Suprapubic skin (tissue), 4 donors: ENCODE results near the gene ARHGEF11. TPM values are rescaled to one million over a fixed set of nuclear protein-coding genes. Genes with fewer than 3 reads are reported as not detected.

ENCODE experiments used
- DNase-seq, 2 donors: peaks; one replicate each; pipeline ENCODE4 v3.0.0-alpha.2; 2019; ENCODE audit warnings: low spot score in 2 of 2
- H3K27ac ChIP-seq: fragments of 200-600 bp; sonication (generic); one replicate; pipeline ENCODE4 v1.5.1; 2019
- H3K27me3 ChIP-seq: fragments of 200-600 bp; sonication (generic); one replicate; pipeline ENCODE4 v1.5.1; 2019
- H3K36me3 ChIP-seq: fragments of 200-600 bp; sonication (generic); one replicate; pipeline ENCODE4 v1.5.1; 2019
- H3K4me1 ChIP-seq: fragments of 200-600 bp; sonication (generic); one replicate; pipeline ENCODE4 v1.5.1; 2019
- H3K4me3 ChIP-seq: fragments of 200-600 bp; sonication (generic); one replicate; pipeline ENCODE4 v1.5.1; 2019; ENCODE audit warnings: mild to moderate bottlenecking
- H3K9me3 ChIP-seq: fragments of 200-600 bp; sonication (generic); one replicate; pipeline ENCODE4 v1.5.1; 2019
- CTCF ChIP-seq, 2 donors: fragments of 200-600 bp in 1 of 2; fragments of 450-650 bp in 1 of 2; sonication (generic) in 1 of 2; IDR thresholded peaks; one replicate each; pipeline ENCODE4 v1.5.1; 2016 to 2019; ENCODE audit warnings: antibody characterized with exemption in 2 of 2, mild to moderate bottlenecking in 1 of 2, moderate library complexity in 1 of 2
- EP300 ChIP-seq: sonication (generic); formaldehyde crosslinking; IDR thresholded peaks from one replicate; pipeline ENCODE4 v1.6.1; 2017; ENCODE audit warnings: antibody characterized with exemption
- POLR2A ChIP-seq, 2 donors: fragments of 450-650 bp; IDR thresholded peaks; one replicate each; pipeline ENCODE4 v1.6.1; 2017; ENCODE audit warnings: antibody characterized with exemption in 2 of 2, mild to moderate bottlenecking in 2 of 2, moderate library complexity in 2 of 2
- POLR2AphosphoS5 ChIP-seq, 3 donors: sonication (generic); formaldehyde crosslinking; IDR thresholded peaks; one replicate each; pipeline ENCODE4 v1.6.1; 2017; ENCODE audit warnings: antibody characterized with exemption in 3 of 3
- WGBS: methylation state at CpG from one replicate; pipeline ENCODE4 v1.1.5; 2018; 5-methylcytosine and 5-hydroxymethylcytosine counted together
- total RNA-seq, 4 donors: library from RNA; depleted of rRNA; stranded (reverse); fragments of >200 nt; gene quantifications; one replicate each; pipeline ENCODE4 v1.1.0, GENCODE V29; 2016

Gene ARHGEF11
- total RNA-seq, 4 donors from 2014 or later, result 30.7 to 46.1 (median 40.3) TPM

GRCh38 chr1:157086299-157086698 lies 40.8 kb upstream of the ARHGEF11 start:
- TF ChIP-seq POLR2A (IDR thresholded peaks at IDR 0.05), result no peak
- no peak for TF ChIP-seq EP300
- no peak for TF ChIP-seq POLR2AphosphoS5 (IDR thresholded peaks at IDR 0.05)
- no peak for TF ChIP-seq CTCF (IDR thresholded peaks at IDR 0.05)
- 86% methylated on average over 6 of the region's 6 CpGs for WGBS
- DNase-seq, result no peak

GRCh38 chr1:157085421-157085820 lies 39.9 kb upstream of the ARHGEF11 start:
- Histone ChIP-seq H3K4me3 (no peak overlapping the region), H3K4me1 (peaks cover 3% of the 10 kb centered on the region), H3K9me3 (no peaks in the 10 kb centered on the region), H3K27ac (no peak overlapping the region), H3K36me3 (no peaks in the 10 kb centered on the region), H3K27me3 (no peaks in the 10 kb centered on the region)
- no peak for DNase-seq
- WGBS, result 89% methylated on average over 5 of the region's 5 CpGs
- TF ChIP-seq POLR2AphosphoS5 (IDR thresholded peaks at IDR 0.05), result no peak
- TF ChIP-seq CTCF (IDR thresholded peaks at IDR 0.05), result no peak
- no peak for TF ChIP-seq POLR2A (IDR thresholded peaks at IDR 0.05)
- TF ChIP-seq EP300, result no peak

More at GRCh38 chr1:157086299-157086698, 40.8 kb upstream of the ARHGEF11 start:
- H3K4me1 ChIP-seq, result peaks cover 10% of the 10 kb centered on the region
- H3K36me3 ChIP-seq, result no peaks in the 10 kb centered on the region
- no peak overlapping the region for H3K4me3 ChIP-seq
- H3K9me3 ChIP-seq, result no peaks in the 10 kb centered on the region
- H3K27ac ChIP-seq, result no peak overlapping the region
- no peaks in the 10 kb centered on the region for H3K27me3 ChIP-seq

- no peak for DNase-seq
- Histone ChIP-seq H3K27ac (no peak overlapping the region), H3K4me1 (no peaks in the 10 kb centered on the region), H3K36me3 (no peaks in the 10 kb centered on the region), H3K27me3 (no peaks in the 10 kb centered on the region), H3K9me3 (no peaks in the 10 kb centered on the region), H3K4me3 (no peak overlapping the region)
- TF ChIP-seq EP300 (no peak), POLR2A (IDR thresholded peaks at IDR 0.05) (no peak), CTCF (IDR thresholded peaks at IDR 0.05) (no peak), POLR2AphosphoS5 (IDR thresholded peaks at IDR 0.05) (no peak)
- 77% methylated on average over 5 of the region's 5 CpGs for WGBS
Observed at GRCh38 chr1:157084720-157085119, 39.2 kb upstream of the ARHGEF11 start.

GRCh38 chr1:157081707-157082106 lies 36.2 kb upstream of the ARHGEF11 start:
- Histone ChIP-seq H3K9me3 (no peaks in the 10 kb centered on the region), H3K4me3 (no peak overlapping the region), H3K4me1 (no peaks in the 10 kb centered on the region), H3K36me3 (no peaks in the 10 kb centered on the region), H3K27me3 (no peaks in the 10 kb centered on the region), H3K27ac (no peak overlapping the region)
- TF ChIP-seq POLR2A (IDR thresholded peaks at IDR 0.05), result no peak
- no peak for TF ChIP-seq CTCF (IDR thresholded peaks at IDR 0.05)
- no peak for TF ChIP-seq POLR2AphosphoS5 (IDR thresholded peaks at IDR 0.05)
- no peak for TF ChIP-seq EP300
- WGBS, result 77% methylated on average over 5 of the region's 5 CpGs
- no peak for DNase-seq

GRCh38 chr1:157080714-157081113 lies 35.2 kb upstream of the ARHGEF11 start:
- Histone ChIP-seq H3K4me1 (no peaks in the 10 kb centered on the region), H3K36me3 (no peaks in the 10 kb centered on the region), H3K27me3 (no peaks in the 10 kb centered on the region), H3K4me3 (no peak overlapping the region), H3K27ac (no peak overlapping the region), H3K9me3 (no peaks in the 10 kb centered on the region)
- no peak for DNase-seq
- 83% methylated on average over 9 of the region's 10 CpGs for WGBS
- TF ChIP-seq CTCF (IDR thresholded peaks at IDR 0.05), result no peak
- no peak for TF ChIP-seq POLR2A (IDR thresholded peaks at IDR 0.05)
- TF ChIP-seq EP300, result no peak
- no peak for TF ChIP-seq POLR2AphosphoS5 (IDR thresholded peaks at IDR 0.05)
